ENCODE results near the gene GPRC5C.

The GPRC5C gene

GRCh38 chr17:74447628-74448159, 15.8 kb downstream of the GPRC5C start:
- no peak overlapping the region for H3K27ac ChIP-seq (ENCODE audit: poor library complexity, severe bottlenecking)
- ATAC-seq (ENCODE audit: low read depth) (no peak), DNase-seq (ENCODE audit: low spot score) (no peak)
- H3K9me3 ChIP-seq (ENCODE audit: severe bottlenecking): no peaks in the 10 kb centered on the region
- TF ChIP-seq CTCF (IDR thresholded peaks at IDR 0.05; ENCODE audit: poor library complexity, severe bottlenecking): no peak
- peaks cover 9% of the 10 kb centered on the region for H3K4me1 ChIP-seq (ENCODE audit: insufficient read depth, poor library complexity, severe bottlenecking)
- H3K4me3 ChIP-seq (ENCODE audit: severe bottlenecking): no peak overlapping the region
- H3K27me3 ChIP-seq (ENCODE audit: insufficient read depth, poor library complexity, severe bottlenecking): no peaks in the 10 kb centered on the region
- no peaks in the 10 kb centered on the region for H3K36me3 ChIP-seq (ENCODE audit: low read depth)

- Histone ChIP-seq H3K36me3 (ENCODE audit: low read depth) (no peaks in the 10 kb centered on the region), H3K9me3 (ENCODE audit: severe bottlenecking) (no peaks in the 10 kb centered on the region), H3K27ac (ENCODE audit: poor library complexity, severe bottlenecking) (no peak overlapping the region), H3K4me3 (ENCODE audit: severe bottlenecking) (no peak overlapping the region), H3K4me1 (ENCODE audit: insufficient read depth, poor library complexity, severe bottlenecking) (peaks cover 2% of the 10 kb centered on the region), H3K27me3 (ENCODE audit: insufficient read depth, poor library complexity, severe bottlenecking) (no peaks in the 10 kb centered on the region)
- no peak for ATAC-seq (ENCODE audit: low read depth)
- no peak for DNase-seq (ENCODE audit: low spot score)
- TF ChIP-seq CTCF (IDR thresholded peaks at IDR 0.05; ENCODE audit: poor library complexity, severe bottlenecking): no peak
These were observed 16.9 kb downstream of the GPRC5C start for GRCh38 chr17:74448756-74449155.

DNA sequence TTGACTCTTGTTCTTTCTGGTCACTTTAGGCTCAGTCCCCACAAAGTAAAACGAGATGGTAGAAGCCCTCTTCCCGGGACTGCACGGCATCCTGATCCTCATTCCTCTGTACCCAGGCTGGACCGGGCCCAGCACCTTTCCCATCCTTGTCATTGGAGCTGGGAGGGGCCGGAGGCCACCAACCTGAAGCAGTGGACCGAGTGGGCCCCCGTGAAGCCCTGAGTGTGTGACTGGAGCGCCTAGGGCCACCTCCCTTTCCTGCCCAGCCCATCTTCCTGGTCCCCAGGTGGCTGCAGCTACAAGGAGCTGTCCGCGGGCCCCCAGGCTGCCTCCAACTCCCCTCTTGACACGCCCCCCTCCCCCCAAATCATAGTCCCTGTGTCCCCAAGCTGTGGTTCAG, 17.4 kb downstream of the GPRC5C start:
- H3K4me3 ChIP-seq (ENCODE audit: severe bottlenecking): no peak overlapping the region
- no peak for TF ChIP-seq CTCF (IDR thresholded peaks at IDR 0.05; ENCODE audit: poor library complexity, severe bottlenecking)
- no peak for ATAC-seq (ENCODE audit: low read depth)
- DNase-seq (ENCODE audit: low spot score): no peak
- no peak overlapping the region for H3K27ac ChIP-seq (ENCODE audit: poor library complexity, severe bottlenecking)
- H3K27me3 ChIP-seq (ENCODE audit: insufficient read depth, poor library complexity, severe bottlenecking): no peaks in the 10 kb centered on the region
- no peaks in the 10 kb centered on the region for H3K36me3 ChIP-seq (ENCODE audit: low read depth)
- H3K4me1 ChIP-seq (ENCODE audit: insufficient read depth, poor library complexity, severe bottlenecking): peaks cover 2% of the 10 kb centered on the region
- H3K9me3 ChIP-seq (ENCODE audit: severe bottlenecking): no peaks in the 10 kb centered on the region

GRCh38 chr17:74449773-74450172, 17.9 kb downstream of the GPRC5C start:
- H3K9me3 ChIP-seq (ENCODE audit: severe bottlenecking): no peaks in the 10 kb centered on the region
- ATAC-seq (ENCODE audit: low read depth) (no peak), DNase-seq (ENCODE audit: low spot score) (no peak)
- no peak overlapping the region for H3K27ac ChIP-seq (ENCODE audit: poor library complexity, severe bottlenecking)
- no peaks in the 10 kb centered on the region for H3K36me3 ChIP-seq (ENCODE audit: low read depth)
- H3K27me3 ChIP-seq (ENCODE audit: insufficient read depth, poor library complexity, severe bottlenecking): no peaks in the 10 kb centered on the region
- peaks cover 2% of the 10 kb centered on the region for H3K4me1 ChIP-seq (ENCODE audit: insufficient read depth, poor library complexity, severe bottlenecking)
- no peak overlapping the region for H3K4me3 ChIP-seq (ENCODE audit: severe bottlenecking)
- no peak for TF ChIP-seq CTCF (IDR thresholded peaks at IDR 0.05; ENCODE audit: poor library complexity, severe bottlenecking)

DNA sequence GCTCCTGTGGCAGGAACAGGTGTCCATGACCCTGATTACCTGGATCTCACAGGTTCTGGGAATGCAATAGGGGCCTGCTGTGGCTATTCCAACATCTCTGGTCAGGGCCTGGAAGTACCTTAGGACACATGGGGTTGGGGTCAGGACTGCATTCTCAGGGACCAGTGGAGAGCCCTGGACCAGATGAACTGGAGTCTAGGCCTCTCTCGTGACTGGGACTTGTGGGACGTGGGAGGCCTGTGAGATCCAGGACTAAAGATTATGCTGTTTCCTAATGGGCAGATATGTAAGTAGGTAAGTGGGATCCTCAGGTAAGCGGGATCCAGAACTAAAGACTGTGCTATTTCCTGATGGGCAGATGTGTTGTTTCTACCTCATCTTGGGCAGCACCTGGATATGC, 18.3 kb downstream of the GPRC5C start:
- peaks cover 2% of the 10 kb centered on the region for H3K4me1 ChIP-seq (ENCODE audit: insufficient read depth, poor library complexity, severe bottlenecking)
- no peak for TF ChIP-seq CTCF (IDR thresholded peaks at IDR 0.05; ENCODE audit: poor library complexity, severe bottlenecking)
- no peak overlapping the region for H3K4me3 ChIP-seq (ENCODE audit: severe bottlenecking)
- no peaks in the 10 kb centered on the region for H3K36me3 ChIP-seq (ENCODE audit: low read depth)
- no peak for DNase-seq (ENCODE audit: low spot score)
- H3K27ac ChIP-seq (ENCODE audit: poor library complexity, severe bottlenecking): no peak overlapping the region
- ATAC-seq (ENCODE audit: low read depth): no peak
- no peaks in the 10 kb centered on the region for H3K27me3 ChIP-seq (ENCODE audit: insufficient read depth, poor library complexity, severe bottlenecking)
- H3K9me3 ChIP-seq (ENCODE audit: severe bottlenecking): no peaks in the 10 kb centered on the region

Measured in RWPE2 (cell line).